ENCODE results near the gene DPH5.

DPH5 gene

GRCh38 chr1:100989306-100990077 is 36.1 kb downstream of the DPH5 start:
- Histone ChIP-seq H3K4me2 (no peak overlapping the region), H3K4me1 (peaks cover 0 to 4% (median under 1%) of the 10 kb centered on the region in 10 experiments; a peak in 5 of 20 replicates), H3K27me3 (no peaks in the 10 kb centered on the region), H4K20me1 (no peaks in the 10 kb centered on the region), H3K9ac (no peak overlapping the region), H3K36me3 (peaks cover 29 to 90% (median 51%) of the 10 kb centered on the region in 11 experiments), H3K9me3 (replicated peaks in 1 of 11) (no peaks in the 10 kb centered on the region), H3K27ac (no peak overlapping the region), H3K4me3 (no peak overlapping the region)
- TF ChIP-seq Cebpa-rat (IDR thresholded peaks at IDR 0.05) = no peak

GRCh38 chr1:100988121-100988520 is 37.5 kb downstream of the DPH5 start:
- Histone ChIP-seq H3K9me3 (replicated peaks in 1 of 11) (no peaks in the 10 kb centered on the region), H3K4me2 (no peak overlapping the region), H3K4me3 (no peak overlapping the region), H3K27ac (no peak overlapping the region), H3K27me3 (no peaks in the 10 kb centered on the region), H3K36me3 (peaks cover 39 to 92% (median 60%) of the 10 kb centered on the region in 11 experiments), H4K20me1 (no peaks in the 10 kb centered on the region), H3K4me1 (peaks cover 0 to 5% (median 0%) of the 10 kb centered on the region in 10 experiments; a peak in 2 of 20 replicates), H3K9ac (no peak overlapping the region)
- no peak for TF ChIP-seq Cebpa-rat (IDR thresholded peaks at IDR 0.05)

GRCh38 chr1:100982793-100983192 is 42.8 kb downstream of the DPH5 start:
- H3K9ac ChIP-seq = no peak overlapping the region
- no peaks in the 10 kb centered on the region for H3K9me3 ChIP-seq (replicated peaks in 1 of 11)
- peaks cover 43 to 89% (median 65%) of the 10 kb centered on the region in 11 experiments for H3K36me3 ChIP-seq
- H3K4me2 ChIP-seq = no peak overlapping the region
- peaks cover 0 to 5% (median 0%) of the 10 kb centered on the region in 10 experiments; a peak in 2 of 20 replicates for H3K4me1 ChIP-seq
- no peak for TF ChIP-seq Cebpa-rat (IDR thresholded peaks at IDR 0.05)
- peaks cover 0 to 3% (median 0%) of the 10 kb centered on the region in 11 experiments; a peak in 1 of 22 replicates for H4K20me1 ChIP-seq
- H3K27ac ChIP-seq = no peak overlapping the region
- H3K4me3 ChIP-seq = no peak overlapping the region
- H3K27me3 ChIP-seq = no peaks in the 10 kb centered on the region

- H3K4me3 ChIP-seq = no peak overlapping the region
- no peaks in the 10 kb centered on the region for H3K9me3 ChIP-seq (replicated peaks in 1 of 11)
- H3K27me3 ChIP-seq = no peaks in the 10 kb centered on the region
- H3K4me2 ChIP-seq = no peak overlapping the region
- H3K9ac ChIP-seq = no peak overlapping the region
- TF ChIP-seq Cebpa-rat (IDR thresholded peaks at IDR 0.05) = no peak
- H3K36me3 ChIP-seq = peaks cover 65 to 97% (median 89%) of the 10 kb centered on the region in 11 experiments
- H3K4me1 ChIP-seq = 0 out of 20 replicates have a peak, but pooled peaks cover 0 to 5% (median 0%) of the 10 kb centered on the region in 10 experiments
- peaks cover 0 to 6% (median 0%) of the 10 kb centered on the region in 11 experiments; a peak in 1 of 22 replicates for H4K20me1 ChIP-seq
- H3K27ac ChIP-seq = no peak overlapping the region
Observed at GRCh38 chr1:100979631-100980030, 46.0 kb downstream of the DPH5 start.

GRCh38 chr1:100976936-100977335 is 48.6 kb downstream of the DPH5 start:
- H3K4me2 ChIP-seq = no peak overlapping the region
- H3K27me3 ChIP-seq = no peaks in the 10 kb centered on the region
- H3K9me3 ChIP-seq (replicated peaks in 1 of 11) = no peaks in the 10 kb centered on the region
- H3K4me3 ChIP-seq = no peak overlapping the region
- peaks cover 60 to 96% (median 88%) of the 10 kb centered on the region in 11 experiments for H3K36me3 ChIP-seq
- H3K27ac ChIP-seq = no peak overlapping the region
- H3K4me1 ChIP-seq = peaks cover 0 to 5% (median 0%) of the 10 kb centered on the region in 10 experiments; a peak in 1 of 20 replicates
- H4K20me1 ChIP-seq = peaks cover 0 to 6% (median 0%) of the 10 kb centered on the region in 11 experiments; a peak in 1 of 22 replicates
- H3K9ac ChIP-seq = no peak overlapping the region
- no peak for TF ChIP-seq Cebpa-rat (IDR thresholded peaks at IDR 0.05)

- peaks cover 0 to 11% (median 4%) of the 10 kb centered on the region in 10 experiments; a peak in 7 of 20 replicates for H3K4me1 ChIP-seq
- H3K27ac ChIP-seq = no peak overlapping the region
- no peaks in the 10 kb centered on the region for H4K20me1 ChIP-seq
- H3K36me3 ChIP-seq = peaks cover 45 to 95% (median 69%) of the 10 kb centered on the region in 11 experiments
- H3K9me3 ChIP-seq (replicated peaks in 1 of 11) = no peaks in the 10 kb centered on the region
- H3K4me2 ChIP-seq = no peak overlapping the region
- H3K9ac ChIP-seq = no peak overlapping the region
- no peak for TF ChIP-seq Cebpa-rat (IDR thresholded peaks at IDR 0.05)
- H3K4me3 ChIP-seq = no peak overlapping the region
- no peaks in the 10 kb centered on the region for H3K27me3 ChIP-seq
Observed at GRCh38 chr1:100972185-100972584, 53.4 kb downstream of the DPH5 start.

- Histone ChIP-seq H3K4me2 (no peak overlapping the region), H3K36me3 (peaks cover 45 to 95% (median 70%) of the 10 kb centered on the region in 11 experiments), H3K27ac (no peak overlapping the region), H3K9ac (no peak overlapping the region), H4K20me1 (no peaks in the 10 kb centered on the region), H3K4me3 (no peak overlapping the region), H3K9me3 (replicated peaks in 1 of 11) (no peaks in the 10 kb centered on the region), H3K4me1 (peaks cover 0 to 11% (median 4%) of the 10 kb centered on the region in 10 experiments; a peak in 7 of 20 replicates), H3K27me3 (no peaks in the 10 kb centered on the region)
- TF ChIP-seq Cebpa-rat (IDR thresholded peaks at IDR 0.05) = no peak
Observed at GRCh38 chr1:100971021-100971420, 54.6 kb downstream of the DPH5 start.

GRCh38 chr1:100969327-100969726 is 56.3 kb downstream of the DPH5 start:
- Histone ChIP-seq H3K4me3 (no peak overlapping the region), H3K4me2 (no peak overlapping the region), H4K20me1 (no peaks in the 10 kb centered on the region), H3K36me3 (peaks cover 47 to 95% (median 72%) of the 10 kb centered on the region in 11 experiments), H3K27me3 (no peaks in the 10 kb centered on the region), H3K9ac (no peak overlapping the region), H3K9me3 (replicated peaks in 1 of 11) (no peaks in the 10 kb centered on the region), H3K4me1 (peaks cover 0 to 11% (median 4%) of the 10 kb centered on the region in 10 experiments; a peak in 7 of 20 replicates), H3K27ac (no peak overlapping the region)
- TF ChIP-seq Cebpa-rat (IDR thresholded peaks at IDR 0.05) = no peak

- Histone ChIP-seq H4K20me1 (no peaks in the 10 kb centered on the region), H3K4me1 (peaks cover 0 to 11% (median 3%) of the 10 kb centered on the region in 10 experiments; a peak in 7 of 20 replicates), H3K36me3 (peaks cover 44 to 93% (median 68%) of the 10 kb centered on the region in 11 experiments), H3K27ac (no peak overlapping the region), H3K9me3 (replicated peaks in 1 of 11) (no peaks in the 10 kb centered on the region), H3K27me3 (no peaks in the 10 kb centered on the region), H3K9ac (no peak overlapping the region), H3K4me2 (no peak overlapping the region), H3K4me3 (no peak overlapping the region)
- no peak for TF ChIP-seq Cebpa-rat (IDR thresholded peaks at IDR 0.05)
Observed at GRCh38 chr1:100968621-100969020, 57.0 kb downstream of the DPH5 start.

Measured in BLaER1 treated with 17β-estradiol and CSF1 and Interleukin-3, amounts not matched to agents 10 nM and 100 nM (cell line).